Astrocyte (in vitro differentiated cells and primary cell): Measurements from ENCODE around the gene GRIN3A.

Experiments
- EZH2 ChIP-seq: IDR thresholded peaks from 2 replicates; pipeline ENCODE4 v1.6.1; 2012; ENCODE audit warnings: mild to moderate bottlenecking, low read length, inconsistent platforms; ENCODE audit not compliant: insufficient read depth
- TF ChIP-seq, protein P1 (sequence below): IDR thresholded peaks from 2 replicates; pipeline ENCODE4 v1.5.1; 2011; ENCODE audit warnings: low read depth, mild to moderate bottlenecking, inconsistent platforms, low read length, moderate library complexity; ENCODE audit not compliant: insufficient read depth

DNA sequence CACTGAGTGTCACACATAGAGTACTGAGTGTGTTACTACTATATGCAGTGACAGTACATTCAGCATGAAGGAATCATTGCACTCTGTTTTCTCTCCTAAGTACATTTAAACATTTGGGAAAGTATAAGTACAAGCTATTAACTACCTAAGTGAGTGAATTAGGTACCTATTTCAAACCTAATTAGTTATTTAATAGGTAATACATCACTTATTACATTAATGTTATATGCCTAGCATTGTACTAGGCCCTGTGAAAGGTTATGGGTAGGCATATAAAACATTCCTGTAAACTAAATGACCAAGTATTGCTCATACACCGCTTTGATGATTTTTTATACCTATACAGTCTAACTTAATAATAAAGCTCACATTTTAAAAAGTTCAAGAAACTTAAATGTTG, 118.0 kb downstream of the GRIN3A start:
- TF ChIP-seq, protein P1, sequence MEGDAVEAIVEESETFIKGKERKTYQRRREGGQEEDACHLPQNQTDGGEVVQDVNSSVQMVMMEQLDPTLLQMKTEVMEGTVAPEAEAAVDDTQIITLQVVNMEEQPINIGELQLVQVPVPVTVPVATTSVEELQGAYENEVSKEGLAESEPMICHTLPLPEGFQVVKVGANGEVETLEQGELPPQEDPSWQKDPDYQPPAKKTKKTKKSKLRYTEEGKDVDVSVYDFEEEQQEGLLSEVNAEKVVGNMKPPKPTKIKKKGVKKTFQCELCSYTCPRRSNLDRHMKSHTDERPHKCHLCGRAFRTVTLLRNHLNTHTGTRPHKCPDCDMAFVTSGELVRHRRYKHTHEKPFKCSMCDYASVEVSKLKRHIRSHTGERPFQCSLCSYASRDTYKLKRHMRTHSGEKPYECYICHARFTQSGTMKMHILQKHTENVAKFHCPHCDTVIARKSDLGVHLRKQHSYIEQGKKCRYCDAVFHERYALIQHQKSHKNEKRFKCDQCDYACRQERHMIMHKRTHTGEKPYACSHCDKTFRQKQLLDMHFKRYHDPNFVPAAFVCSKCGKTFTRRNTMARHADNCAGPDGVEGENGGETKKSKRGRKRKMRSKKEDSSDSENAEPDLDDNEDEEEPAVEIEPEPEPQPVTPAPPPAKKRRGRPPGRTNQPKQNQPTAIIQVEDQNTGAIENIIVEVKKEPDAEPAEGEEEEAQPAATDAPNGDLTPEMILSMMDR, result no peak
- TF ChIP-seq EZH2, result no peak
